ENCODE results near the gene VWDE. TPM values are rescaled to one million over a fixed set of nuclear protein-coding genes. Genes with fewer than 3 reads are reported as not detected.

The VWDE gene
- total and polyA plus RNA-seq, 10 of the 15 experiments (the other 5 are each of a cell fraction or from before 2014, with no cell fraction given), result 0.74 to 2.1 (median 1.3) TPM

GRCh38 chr7:12369756-12370155 lies 33.9 kb downstream of the VWDE start:
- H3K4me3 ChIP-seq, result no peak overlapping the region
- FAIRE-seq (no peak), ATAC-seq (no peak), DNase-seq (ENCODE audit: low read depth, low spot score) (no peak)
- H3K9ac ChIP-seq (ENCODE audit: control insufficient read depth, insufficient read depth, low read length), result no peak overlapping the region
- H2AFZ ChIP-seq (ENCODE audit: control insufficient read depth, low read depth, low read length), result no peak overlapping the region
- H3K27me3 ChIP-seq (replicated peaks in 1 of 2; ENCODE audit: control insufficient read depth in 2 of 2, insufficient read depth in 2 of 2, low read length in 1 of 2), result no peaks in the 10 kb centered on the region
- no peak for TF ChIP-seq HSF1 (IDR thresholded peaks at IDR 0.05; ENCODE audit: low read depth, low read length)
- no peak for TF ChIP-seq RCOR1 (conservative IDR thresholded peaks at IDR 0.05; ENCODE audit: low read depth, low read length)
- no peak for TF ChIP-seq BCLAF1 (IDR thresholded peaks at IDR 0.05)
- no peak for TF ChIP-seq CTCF (IDR thresholded peaks at IDR 0.05 in 2 of 3, conservative IDR thresholded peaks at IDR 0.05 in 1 of 3; ENCODE audit: control insufficient read depth in 2 of 3, extremely low read depth in 1 of 3, insufficient read depth in 1 of 3, low read depth in 3 of 3, low read length in 3 of 3)
- TF ChIP-seq ZNF687 (IDR thresholded peaks at IDR 0.05), result no peak
- TF ChIP-seq SPI1 (IDR thresholded peaks at IDR 0.05; ENCODE audit: borderline replicate concordance, insufficient read depth, low read depth, low read length), result no peak
- BruUV-seq (replicated peaks), result no TSS peak
- H3K4me2 ChIP-seq (ENCODE audit: control insufficient read depth, insufficient read depth), result no peak overlapping the region
- ChIA-PET SMC1A (ENCODE audit: uncharacterized antibody, unreplicated experiment) (no interaction called here), POLR2A (no interaction called here), CTCF (no interaction called here), RAD21 (ENCODE audit: unreplicated experiment) (no interaction called here)
- 38% methylated on average over 6 of the region's 6 CpGs for WGBS (ENCODE audit: insufficient coverage, insufficient replicate concordance, low lambda C conversion rate, missing lambda C conversion rate)
- H3K27ac ChIP-seq (ENCODE audit: control insufficient read depth, insufficient read depth), result no peak overlapping the region
- no peaks in the 10 kb centered on the region for H4K20me1 ChIP-seq (ENCODE audit: control insufficient read depth, insufficient read depth)
- no peaks in the 10 kb centered on the region for H3K36me3 ChIP-seq (ENCODE audit: control insufficient read depth in 2 of 2, insufficient read depth in 2 of 2, low read length in 1 of 2)
- H3K79me2 ChIP-seq (ENCODE audit: control insufficient read depth, insufficient read depth, low read length), result no peaks in the 10 kb centered on the region
- no peaks in the 10 kb centered on the region for H3K9me3 ChIP-seq (replicated peaks; ENCODE audit: control insufficient read depth, insufficient read depth, low read length)
- in situ Hi-C loops (cut with MboI), result no loop called here
- intact Hi-C loops (cut with micrococcal nuclease; ENCODE audit: unreplicated experiment), result no loop called here
- no peaks in the 10 kb centered on the region for H3K4me1 ChIP-seq (ENCODE audit: control insufficient read depth, insufficient read depth, low read length)

Measured in GM12878 (cell line).